GM12878 (cell line): ENCODE measurements around the gene MYH7. TPM values are rescaled to one million over a fixed set of nuclear protein-coding genes. Genes with fewer than 3 reads are reported as not detected.

Experiments
- ATAC-seq: fragments of 200-7000 bp; cut with Tn5 transposase; 3 replicates; pipeline ENCODE4 v1.9.1; 2020; ENCODE audit warnings: mild to moderate bottlenecking, moderate library complexity
- BruUV-seq: library from RNA; stranded (reverse); fragments of 400-500 nt; replicated peaks from 2 replicates; lab custom pipeline; 2021; lab: Mats Ljungman, UMichigan
- CTCF ChIA-PET: fragments of 300-600 bp; sonication (Branson Sonifier 250); formaldehyde crosslinking; extraction: SDS; loops from one replicate; lab custom pipeline; 2021; ENCODE audit warnings: inconsistent platforms; lab: Yijun Ruan, JAX
- POLR2A ChIA-PET: fragments of 350-600 bp; formaldehyde crosslinking; extraction: SDS; loops from one replicate; lab custom pipeline; 2021; ENCODE audit warnings: inconsistent platforms; lab: Charles Lee
- RAD21 ChIA-PET: fragments of 300-600 bp; sonication (Branson Sonifier 250); formaldehyde crosslinking; loops from one replicate; lab custom pipeline; 2023; ENCODE audit warnings: antibody characterized with exemption; ENCODE audit not compliant: unreplicated experiment; lab: Charles Lee
- SMC1A ChIA-PET: fragments of 300-600 bp; sonication (Branson Sonifier 250); formaldehyde crosslinking; loops from one replicate; lab custom pipeline; 2023; ENCODE audit not compliant: unreplicated experiment, uncharacterized antibody; lab: Charles Lee
- DNase-seq: peaks from one replicate; pipeline ENCODE4 v3.0.0-alpha.2; 2011; ENCODE audit warnings: low read depth, low spot score
- FAIRE-seq: peaks from 3 replicates; lab custom pipeline; 2011; peaks lifted over from hg19 to GRCh38; lab: Jason Lieb, UNC
- H2AFZ ChIP-seq: 2 replicates; pipeline ENCODE4 v1.6.0; 2011; ENCODE audit warnings: low read depth, low read length, control low read depth; ENCODE audit not compliant: control insufficient read depth
- H3K27ac ChIP-seq: 2 replicates; pipeline ENCODE4 v1.5.1; 2011; ENCODE audit warnings: control low read depth; ENCODE audit not compliant: control insufficient read depth, insufficient read depth
- H3K27me3 ChIP-seq, 2 experiments: replicated peaks in 1 of 2; 2 replicates each; pipeline versions ENCODE4 v1.6.0 to v1.6.1; 2011; ENCODE audit warnings: low read length in 1 of 2; ENCODE audit not compliant: control insufficient read depth in 2 of 2, insufficient read depth in 2 of 2
- H3K36me3 ChIP-seq, 2 experiments: 2 replicates each; pipeline ENCODE4 v1.5.1; 2011; ENCODE audit warnings: low read length in 1 of 2; ENCODE audit not compliant: control insufficient read depth in 2 of 2, insufficient read depth in 2 of 2
- H3K4me1 ChIP-seq: 2 replicates; pipeline ENCODE4 v1.6.1; 2011; ENCODE audit warnings: mild to moderate bottlenecking, low read length, moderate library complexity, mixed read lengths; ENCODE audit not compliant: control insufficient read depth, insufficient read depth
- H3K4me2 ChIP-seq: 2 replicates; pipeline ENCODE4 v1.6.0; 2011; ENCODE audit warnings: control low read depth; ENCODE audit not compliant: control insufficient read depth, insufficient read depth
- H3K4me3 ChIP-seq: fragments of 200-600 bp; sonication (generic); 2 replicates; pipeline ENCODE4 v1.5.1; 2016
- H3K79me2 ChIP-seq: 2 replicates; pipeline ENCODE4 v1.6.0; 2011; ENCODE audit warnings: low read length; ENCODE audit not compliant: control insufficient read depth, insufficient read depth
- H3K9ac ChIP-seq: 2 replicates; pipeline ENCODE4 v1.8.0; 2011; ENCODE audit warnings: low read length, control low read depth, mixed read lengths; ENCODE audit not compliant: control insufficient read depth, insufficient read depth
- H3K9me3 ChIP-seq: replicated peaks from 3 replicates; pipeline ENCODE4 v1.5.1; 2011; ENCODE audit warnings: mild to moderate bottlenecking, low read length; ENCODE audit not compliant: control insufficient read depth, insufficient read depth
- H4K20me1 ChIP-seq: 2 replicates; pipeline ENCODE4 v1.6.0; 2011; ENCODE audit not compliant: control insufficient read depth, insufficient read depth
- CBX5 ChIP-seq: sonication (generic); IDR thresholded peaks from 2 replicates; pipeline ENCODE4 v1.6.1; 2016; ENCODE audit warnings: low read depth, moderate library complexity, mild to moderate bottlenecking, inconsistent platforms
- CHD1 ChIP-seq: IDR thresholded peaks from 2 replicates; pipeline ENCODE4 v1.6.1; 2012; ENCODE audit warnings: low read depth, low read length, improper control_type of control experiment
- EGR1 ChIP-seq, 2 experiments: IDR thresholded peaks; 1 replicate in 1 of 2; 2 replicates in 1 of 2; pipeline ENCODE4 v1.6.1; 2011 to 2012; ENCODE audit warnings: low read depth in 2 of 2, low read length in 2 of 2, borderline replicate concordance in 1 of 2, mild to moderate bottlenecking in 1 of 2, moderate library complexity in 1 of 2
- EZH2 ChIP-seq: IDR thresholded peaks from 2 replicates; pipeline ENCODE4 v1.6.1; 2012; ENCODE audit warnings: low read depth, mild to moderate bottlenecking, control low read depth, inconsistent platforms, low read length, borderline replicate concordance; ENCODE audit not compliant: control insufficient read depth
- HCFC1 ChIP-seq: fragments of 150-350 bp; IDR thresholded peaks from 2 replicates; pipeline ENCODE4 v1.6.1; 2014; ENCODE audit warnings: low read length
- HDAC2 ChIP-seq: fragments of 200-600 bp; sonication (generic); IDR thresholded peaks from 2 replicates; pipeline ENCODE4 v1.6.1; 2017
- HDGF ChIP-seq: fragments of 450-650 bp; IDR thresholded peaks from 2 replicates; pipeline ENCODE4 v1.6.1; 2016; ENCODE audit warnings: antibody characterized with exemption
- NRF1 ChIP-seq: conservative IDR thresholded peaks from 2 replicates; pipeline ENCODE4 v1.6.1; 2011; ENCODE audit warnings: mild to moderate bottlenecking, low read depth, low read length, improper control_type of control experiment
- PAX8 ChIP-seq: fragments of 450-650 bp; IDR thresholded peaks from 2 replicates; pipeline ENCODE4 v1.6.1; 2017; ENCODE audit warnings: mild to moderate bottlenecking, moderate library complexity
- POLR2AphosphoS2 ChIP-seq: IDR thresholded peaks from 2 replicates; pipeline ENCODE4 v1.6.1; 2011; ENCODE audit warnings: low read depth, mild to moderate bottlenecking, low read length, improper control_type of control experiment, moderate library complexity
- RCOR1 ChIP-seq: conservative IDR thresholded peaks from 2 replicates; pipeline ENCODE4 v1.6.1; 2012; ENCODE audit warnings: low read depth, low read length, improper control_type of control experiment
- RFX5 ChIP-seq: IDR thresholded peaks from 2 replicates; pipeline ENCODE4 v1.6.1; 2011; ENCODE audit warnings: low read depth, low read length, improper control_type of control experiment
- SMARCA5 ChIP-seq: fragments of 450-650 bp; IDR thresholded peaks from 2 replicates; pipeline ENCODE4 v1.6.1; 2017; ENCODE audit warnings: mild to moderate bottlenecking
- TCF7 ChIP-seq: IDR thresholded peaks from 2 replicates; pipeline ENCODE4 v1.6.1; 2014; ENCODE audit warnings: antibody characterized with exemption, borderline replicate concordance
- WGBS: methylation state at CpG from one replicate; pipeline ENCODE4 v1.1.6; 2016; ENCODE audit warnings: low lambda C conversion rate; ENCODE audit not compliant: insufficient replicate concordance, insufficient coverage; ENCODE audit errors: missing lambda C conversion rate; 5-methylcytosine and 5-hydroxymethylcytosine counted together
- in situ Hi-C: fragments of 300-500 bp; cut with MboI; formaldehyde crosslinking; loops from 9 replicates; pipeline ENCODE4 v1.14.3; 2018; ENCODE audit warnings: mixed read lengths
- intact Hi-C: fragments of 100-400 bp; cut with micrococcal nuclease; formaldehyde crosslinking; loops from one replicate; pipeline ENCODE4 v1.14.2; 2022; ENCODE audit not compliant: unreplicated experiment
- polyA plus RNA-seq, 11 experiments: library from polyadenylated mRNA; depleted of rRNA in 4 of 11; unstranded in 6 of 11; stranded (reverse) in 5 of 11; fragments of >200 nt; fragmentation: Nextera tagmentation in 4 of 11; fragmentation: Illumina TruSeq in 1 of 11; extraction: Ambion mirVana in 4 of 11; extraction: Trizol in 1 of 11; gene quantifications; 1 replicate in 1 of 11; 2 replicates in 10 of 11; pipeline versions ENCODE4 v1.2.1 to v1.2.3, GENCODE V29; 2011 to 2016; ENCODE audit warnings: inconsistent platforms in 2 of 11, missing spikeins in 2 of 11, low read depth in 1 of 11
- total RNA-seq, 4 experiments: library from RNA; depleted of rRNA in 3 of 4; stranded (reverse); fragments of >200 nt in 3 of 4; fragmentation: Illumina TruSeq in 1 of 4; extraction: Trizol in 1 of 4; gene quantifications; 2 replicates each; pipeline versions ENCODE4 v1.2.1 to v1.2.3, GENCODE V29; 2013 to 2021
- TF ChIP-seq, protein P1 (sequence below): fragments of 450-650 bp; IDR thresholded peaks from 2 replicates; pipeline ENCODE4 v1.6.1; 2018; ENCODE audit warnings: mild to moderate bottlenecking, low read depth, moderate library complexity; ENCODE audit not compliant: partially characterized antibody
- TF ChIP-seq, protein P2 (sequence below): fragments of 150-350 bp; IDR thresholded peaks from 2 replicates; pipeline ENCODE4 v1.6.1; 2016; ENCODE audit warnings: low read depth, low read length
- TF ChIP-seq, protein P3 (sequence below): IDR thresholded peaks from 2 replicates; pipeline ENCODE4 v1.6.1; 2012; ENCODE audit warnings: low read depth, low read length, improper control_type of control experiment

The MYH7 gene
- total and polyA plus RNA-seq, 10 of the 15 experiments (the other 5 are each of a cell fraction or from before 2014, with no cell fraction given): 0.04 to 0.10 (median 0.05) TPM; not detected in 4

DNA sequence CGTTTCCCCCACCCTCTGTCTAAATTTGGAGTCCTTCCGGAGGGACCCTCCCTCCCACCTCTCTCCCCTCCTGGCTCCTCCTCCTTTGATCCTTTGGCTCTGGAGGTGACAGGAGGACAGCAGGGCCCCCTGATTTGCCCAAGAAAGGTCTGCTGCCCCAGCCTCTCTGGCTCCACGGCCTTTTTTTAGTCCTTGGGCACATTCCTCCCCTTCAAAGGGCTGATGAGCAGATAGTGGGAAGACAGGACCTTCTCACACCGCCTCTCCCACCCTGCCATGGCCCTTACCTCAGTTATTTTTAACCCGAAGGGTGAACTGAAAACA, 27.2 kb downstream of the MYH7 start (continued):
- TF ChIP-seq, protein P1, sequence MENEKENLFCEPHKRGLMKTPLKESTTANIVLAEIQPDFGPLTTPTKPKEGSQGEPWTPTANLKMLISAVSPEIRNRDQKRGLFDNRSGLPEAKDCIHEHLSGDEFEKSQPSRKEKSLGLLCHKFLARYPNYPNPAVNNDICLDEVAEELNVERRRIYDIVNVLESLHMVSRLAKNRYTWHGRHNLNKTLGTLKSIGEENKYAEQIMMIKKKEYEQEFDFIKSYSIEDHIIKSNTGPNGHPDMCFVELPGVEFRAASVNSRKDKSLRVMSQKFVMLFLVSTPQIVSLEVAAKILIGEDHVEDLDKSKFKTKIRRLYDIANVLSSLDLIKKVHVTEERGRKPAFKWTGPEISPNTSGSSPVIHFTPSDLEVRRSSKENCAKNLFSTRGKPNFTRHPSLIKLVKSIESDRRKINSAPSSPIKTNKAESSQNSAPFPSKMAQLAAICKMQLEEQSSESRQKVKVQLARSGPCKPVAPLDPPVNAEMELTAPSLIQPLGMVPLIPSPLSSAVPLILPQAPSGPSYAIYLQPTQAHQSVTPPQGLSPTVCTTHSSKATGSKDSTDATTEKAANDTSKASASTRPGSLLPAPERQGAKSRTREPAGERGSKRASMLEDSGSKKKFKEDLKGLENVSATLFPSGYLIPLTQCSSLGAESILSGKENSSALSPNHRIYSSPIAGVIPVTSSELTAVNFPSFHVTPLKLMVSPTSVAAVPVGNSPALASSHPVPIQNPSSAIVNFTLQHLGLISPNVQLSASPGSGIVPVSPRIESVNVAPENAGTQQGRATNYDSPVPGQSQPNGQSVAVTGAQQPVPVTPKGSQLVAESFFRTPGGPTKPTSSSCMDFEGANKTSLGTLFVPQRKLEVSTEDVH: no peak
- TF ChIP-seq CHD1: no peak
- TF ChIP-seq CBX5: no peak
- no peak for TF ChIP-seq HDGF
- TF ChIP-seq HDAC2: no peak
- no peak for TF ChIP-seq RCOR1

DNA sequence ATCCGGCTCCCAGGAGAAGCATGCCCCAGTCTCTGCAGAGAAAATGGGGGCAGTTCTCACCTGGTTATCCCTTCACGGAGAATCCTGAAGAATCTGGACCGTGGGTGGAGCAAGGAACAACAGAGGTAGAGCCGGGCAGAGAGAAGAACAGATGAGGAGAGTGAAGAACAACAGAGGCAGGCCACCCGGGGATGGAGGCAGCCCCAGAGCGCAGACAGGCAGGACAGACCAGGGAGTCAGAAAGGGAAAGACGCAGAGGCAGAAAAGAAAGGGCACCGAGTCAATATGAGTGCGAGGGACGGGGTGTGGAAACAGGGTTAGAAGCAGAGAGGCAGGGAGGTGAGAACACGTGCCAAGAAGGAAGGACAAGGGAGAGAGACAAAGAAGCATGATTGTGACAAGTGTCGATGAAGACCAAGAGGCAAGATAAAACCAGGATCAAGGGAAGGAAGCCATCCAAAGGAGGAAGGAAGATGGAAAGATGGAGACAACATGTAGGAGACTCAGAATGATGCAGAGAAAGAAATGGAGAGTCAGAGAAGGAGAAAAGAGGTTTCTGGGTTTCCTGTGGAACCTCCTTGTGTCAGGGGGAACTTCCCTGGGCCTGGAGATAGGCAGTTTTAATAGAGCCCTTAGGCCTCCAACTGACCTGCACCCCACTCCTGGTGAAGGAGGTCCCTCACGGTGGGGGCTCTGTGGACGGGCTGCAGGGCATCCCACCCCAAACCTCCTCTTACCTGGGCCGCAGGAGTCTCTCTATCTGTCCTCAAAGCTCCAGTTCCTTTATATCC, 27.7 kb downstream of the MYH7 start, which contains the start of gene MYH6:
Gene MYH6, minus strand, starts transcription at position 758 of the 791 bp plus-strand sequence. CDS start 1,050 bp downstream, outside the sequence.
- Histone ChIP-seq H3K27me3 (peaks cover 0 to 3% of the 10 kb centered on the region in 2 experiments; a peak in 3 of 4 replicates), H3K4me2 (no peak within 1 kb of the TSS), H3K9me3 (no peaks in the 10 kb centered on the region), H3K27ac (no peak within 1 kb of the TSS), H3K9ac (no peak within 1 kb of the TSS), H2AFZ (no peak within 1 kb of the TSS), H4K20me1 (no peaks in the 10 kb centered on the region), H3K4me3 (no peak within 1 kb of the TSS), H3K36me3 (no peaks in the 10 kb centered on the region), H3K4me1 (no peaks in the 10 kb centered on the region), H3K79me2 (no peaks in the 10 kb centered on the region)
- ATAC-seq: no peak
- RAD21 ChIA-PET: no interaction called here
- WGBS: 41% methylated on average over 15 of the region's 15 CpGs
- intact Hi-C loops (no loop called here), in situ Hi-C loops (no loop called here)
- FAIRE-seq: no peak
- no peak for DNase-seq
- POLR2A ChIA-PET: no interaction called here
- CTCF ChIA-PET: no interaction called here
- BruUV-seq: no TSS peak
- SMC1A ChIA-PET: no interaction called here
- TF ChIP-seq EGR1 (IDR thresholded peaks at IDR 0.05; ENCODE audit: borderline replicate concordance in 1 of 2, low read depth in 2 of 2, low read length in 2 of 2) (no peak), SMARCA5 (no peak), RFX5 (no peak), POLR2AphosphoS2 (no peak), HCFC1 (no peak), TCF7 (no peak), NRF1 (no peak), EZH2 (no peak), PAX8 (no peak)
- TF ChIP-seq, protein P2, sequence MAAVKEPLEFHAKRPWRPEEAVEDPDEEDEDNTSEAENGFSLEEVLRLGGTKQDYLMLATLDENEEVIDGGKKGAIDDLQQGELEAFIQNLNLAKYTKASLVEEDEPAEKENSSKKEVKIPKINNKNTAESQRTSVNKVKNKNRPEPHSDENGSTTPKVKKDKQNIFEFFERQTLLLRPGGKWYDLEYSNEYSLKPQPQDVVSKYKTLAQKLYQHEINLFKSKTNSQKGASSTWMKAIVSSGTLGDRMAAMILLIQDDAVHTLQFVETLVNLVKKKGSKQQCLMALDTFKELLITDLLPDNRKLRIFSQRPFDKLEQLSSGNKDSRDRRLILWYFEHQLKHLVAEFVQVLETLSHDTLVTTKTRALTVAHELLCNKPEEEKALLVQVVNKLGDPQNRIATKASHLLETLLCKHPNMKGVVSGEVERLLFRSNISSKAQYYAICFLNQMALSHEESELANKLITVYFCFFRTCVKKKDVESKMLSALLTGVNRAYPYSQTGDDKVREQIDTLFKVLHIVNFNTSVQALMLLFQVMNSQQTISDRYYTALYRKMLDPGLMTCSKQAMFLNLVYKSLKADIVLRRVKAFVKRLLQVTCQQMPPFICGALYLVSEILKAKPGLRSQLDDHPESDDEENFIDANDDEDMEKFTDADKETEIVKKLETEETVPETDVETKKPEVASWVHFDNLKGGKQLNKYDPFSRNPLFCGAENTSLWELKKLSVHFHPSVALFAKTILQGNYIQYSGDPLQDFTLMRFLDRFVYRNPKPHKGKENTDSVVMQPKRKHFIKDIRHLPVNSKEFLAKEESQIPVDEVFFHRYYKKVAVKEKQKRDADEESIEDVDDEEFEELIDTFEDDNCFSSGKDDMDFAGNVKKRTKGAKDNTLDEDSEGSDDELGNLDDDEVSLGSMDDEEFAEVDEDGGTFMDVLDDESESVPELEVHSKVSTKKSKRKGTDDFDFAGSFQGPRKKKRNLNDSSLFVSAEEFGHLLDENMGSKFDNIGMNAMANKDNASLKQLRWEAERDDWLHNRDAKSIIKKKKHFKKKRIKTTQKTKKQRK: no peak
- TF ChIP-seq, protein P3, sequence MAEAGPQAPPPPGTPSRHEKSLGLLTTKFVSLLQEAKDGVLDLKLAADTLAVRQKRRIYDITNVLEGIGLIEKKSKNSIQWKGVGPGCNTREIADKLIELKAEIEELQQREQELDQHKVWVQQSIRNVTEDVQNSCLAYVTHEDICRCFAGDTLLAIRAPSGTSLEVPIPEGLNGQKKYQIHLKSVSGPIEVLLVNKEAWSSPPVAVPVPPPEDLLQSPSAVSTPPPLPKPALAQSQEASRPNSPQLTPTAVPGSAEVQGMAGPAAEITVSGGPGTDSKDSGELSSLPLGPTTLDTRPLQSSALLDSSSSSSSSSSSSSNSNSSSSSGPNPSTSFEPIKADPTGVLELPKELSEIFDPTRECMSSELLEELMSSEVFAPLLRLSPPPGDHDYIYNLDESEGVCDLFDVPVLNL: no peak
